Trophoblast cell (in vitro differentiated cells and primary cell): ENCODE results near the gene DDOST.

ENCODE experiments used
- DNase-seq, 2 donors: peaks; one replicate each; pipeline ENCODE4 v3.0.0-alpha.2; 2016
- H2AFZ ChIP-seq: 2 replicates; pipeline ENCODE4 v1.6.1; 2013; ENCODE audit warnings: low read length, moderate library complexity, mild to moderate bottlenecking; ENCODE audit not compliant: insufficient read depth, poor library complexity
- H2AK5ac ChIP-seq: 2 replicates; pipeline ENCODE4 v1.6.1; 2013; ENCODE audit warnings: mild to moderate bottlenecking, low read length
- H2BK120ac ChIP-seq: 2 replicates; pipeline ENCODE4 v1.6.1; 2013; ENCODE audit warnings: low read length, mild to moderate bottlenecking, moderate library complexity; ENCODE audit not compliant: insufficient read depth, poor library complexity
- H2BK12ac ChIP-seq: 2 replicates; pipeline ENCODE4 v1.6.1; 2013; ENCODE audit warnings: mild to moderate bottlenecking, low read length, moderate library complexity
- H2BK5ac ChIP-seq: 2 replicates; pipeline ENCODE4 v1.6.1; 2013; ENCODE audit warnings: low read length, low read depth, moderate library complexity, mild to moderate bottlenecking; ENCODE audit not compliant: poor library complexity
- H3K14ac ChIP-seq: 2 replicates; pipeline ENCODE4 v1.6.1; 2013; ENCODE audit warnings: mild to moderate bottlenecking, low read length
- H3K18ac ChIP-seq: 2 replicates; pipeline ENCODE4 v1.6.1; 2013; ENCODE audit warnings: mild to moderate bottlenecking, low read length
- H3K23ac ChIP-seq: 2 replicates; pipeline ENCODE4 v1.6.1; 2013; ENCODE audit warnings: low read length
- H3K27ac ChIP-seq: 2 replicates; pipeline ENCODE4 v1.5.1; 2013; ENCODE audit warnings: low read depth, mild to moderate bottlenecking, inconsistent platforms, low read length, moderate library complexity
- H3K27me3 ChIP-seq: 2 replicates; pipeline ENCODE4 v1.6.1; 2013; ENCODE audit warnings: inconsistent platforms, mild to moderate bottlenecking, low read length, moderate library complexity; ENCODE audit not compliant: insufficient read depth
- H3K36me3 ChIP-seq, 2 experiments: 1 replicate in 1 of 2; 2 replicates in 1 of 2; pipeline ENCODE4 v1.6.1; 2013; ENCODE audit warnings: low read length in 2 of 2, mild to moderate bottlenecking in 2 of 2, moderate library complexity in 1 of 2; ENCODE audit not compliant: insufficient read depth in 2 of 2, control insufficient read depth in 1 of 2
- H3K4ac ChIP-seq: 2 replicates; pipeline ENCODE4 v1.6.1; 2013; ENCODE audit warnings: low read depth, mild to moderate bottlenecking, low read length, moderate library complexity
- H3K4me1 ChIP-seq, 2 experiments: 1 replicate in 1 of 2; 2 replicates in 1 of 2; pipeline ENCODE4 v1.6.1; 2013; ENCODE audit warnings: low read length in 2 of 2, mild to moderate bottlenecking in 2 of 2, moderate library complexity in 1 of 2; ENCODE audit not compliant: insufficient read depth in 2 of 2, control insufficient read depth in 1 of 2
- H3K4me2 ChIP-seq: 2 replicates; pipeline ENCODE4 v1.6.1; 2013; ENCODE audit warnings: inconsistent platforms, mild to moderate bottlenecking, low read length, moderate library complexity
- H3K4me3 ChIP-seq: 2 replicates; pipeline ENCODE4 v1.5.1; 2013; ENCODE audit warnings: mild to moderate bottlenecking, low read depth, low read length, inconsistent platforms
- H3K79me1 ChIP-seq: one replicate; pipeline ENCODE4 v1.6.1; 2013; ENCODE audit warnings: low read length
- H3K79me2 ChIP-seq: 2 replicates; pipeline ENCODE4 v1.6.1; 2013; ENCODE audit warnings: low read length, mild to moderate bottlenecking; ENCODE audit not compliant: control insufficient read depth, insufficient read depth, poor library complexity
- H3K9ac ChIP-seq: 2 replicates; pipeline ENCODE4 v1.6.1; 2013; ENCODE audit warnings: mild to moderate bottlenecking, low read length
- H3K9me3 ChIP-seq: 2 replicates; pipeline ENCODE4 v1.6.1; 2013; ENCODE audit warnings: low read depth, mild to moderate bottlenecking, control low read depth, inconsistent platforms, low read length; ENCODE audit not compliant: insufficient read depth
- H4K12ac ChIP-seq: 2 replicates; pipeline ENCODE4 v1.6.1; 2013; ENCODE audit warnings: low read depth, mild to moderate bottlenecking, low read length, moderate library complexity
- H4K8ac ChIP-seq: 2 replicates; pipeline ENCODE4 v1.6.1; 2013; ENCODE audit warnings: low read depth, mild to moderate bottlenecking, low read length, moderate library complexity
- H4K91ac ChIP-seq: one replicate; pipeline ENCODE4 v1.6.1; 2013; ENCODE audit warnings: low read depth, mild to moderate bottlenecking, low read length, moderate library complexity
- WGBS: extraction: QIAGEN DNeasy Blood & Tissue Kit; methylation state at CpG from one replicate; pipeline ENCODE4 v1.1.7; 2013; ENCODE audit warnings: missing lambda C conversion rate; ENCODE audit not compliant: insufficient read length, insufficient coverage; ENCODE audit errors: extremely low coverage; 5-methylcytosine and 5-hydroxymethylcytosine counted together

DDOST gene

DNA sequence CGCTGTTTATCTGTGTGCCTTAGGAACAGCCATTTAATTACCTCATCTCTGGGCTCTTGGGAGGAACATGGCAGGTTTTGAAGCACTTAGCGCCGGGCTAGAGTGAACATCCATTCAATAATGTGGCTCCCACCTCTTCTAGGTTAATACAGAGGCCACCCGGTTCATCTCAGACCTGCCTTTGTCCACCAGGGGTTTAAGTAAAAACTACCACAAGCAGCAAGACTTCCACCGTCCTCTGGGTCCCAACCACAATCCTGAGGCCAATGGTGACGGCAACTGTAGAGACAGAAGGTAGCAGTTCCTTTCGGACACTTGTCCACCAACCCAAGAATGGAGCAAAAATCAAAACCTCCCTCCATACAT is 924 bp upstream of the DDOST start:
- no peak overlapping the region for H3K27ac ChIP-seq
- no peak overlapping the region for H3K14ac ChIP-seq
- peak overlapping the region; percentile 95 for H4K8ac ChIP-seq
- no peak overlapping the region for H2BK5ac ChIP-seq
- H3K4me1 ChIP-seq: peaks cover 7 to 11% of the 10 kb centered on the region in 2 experiments
- WGBS: no CpG with 5 or more reads among the region's 7 CpGs
- peak overlapping the region; percentile 70 for H4K12ac ChIP-seq
- H3K23ac ChIP-seq: no peak overlapping the region
- DNase-seq: no peak
- H3K4me3 ChIP-seq: peak overlapping the region; percentile 84
- H3K79me1 ChIP-seq: peaks cover 7% of the 10 kb centered on the region
- peak overlapping the region; percentile 55 for H2AFZ ChIP-seq
- peak overlapping the region; percentile 93 for H3K4me2 ChIP-seq
- no peak overlapping the region for H2BK12ac ChIP-seq
- peaks cover 4% of the 10 kb centered on the region for H3K9me3 ChIP-seq
- peaks cover 9% of the 10 kb centered on the region for H3K79me2 ChIP-seq
- no peak overlapping the region for H2BK120ac ChIP-seq
- H2AK5ac ChIP-seq: peak overlapping the region; percentile 40
- H3K18ac ChIP-seq: no peak overlapping the region
- H3K9ac ChIP-seq: peak overlapping the region; percentile 87
- H4K91ac ChIP-seq: peak overlapping the region; percentile 72
- H3K27me3 ChIP-seq: no peaks in the 10 kb centered on the region
- H3K36me3 ChIP-seq: peaks cover 7 to 13% of the 10 kb centered on the region in 2 experiments
- H3K4ac ChIP-seq: peak overlapping the region; percentile 1

DNA sequence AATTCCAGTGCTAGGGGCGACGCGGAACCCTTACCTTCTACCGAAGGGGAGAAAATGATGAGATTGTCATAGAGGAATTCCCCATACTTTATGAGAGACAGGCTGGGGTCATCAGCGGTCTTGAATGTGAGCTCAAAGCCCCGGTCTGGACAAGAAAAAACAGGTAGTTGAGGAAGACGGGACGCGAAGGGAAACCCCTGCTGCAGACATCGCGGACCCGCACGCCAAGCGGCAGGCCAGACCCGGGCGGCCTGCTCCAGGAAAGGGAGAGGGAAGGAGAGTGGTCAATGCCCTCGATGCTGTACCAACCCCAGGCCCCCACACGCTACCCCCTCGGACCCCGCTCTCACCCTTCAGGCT is 342 bp downstream of the DDOST start:
- peak overlapping the region; percentile 99 for H3K9ac ChIP-seq
- peaks cover 7 to 11% of the 10 kb centered on the region in 2 experiments for H3K4me1 ChIP-seq
- peak overlapping the region; percentile 76 for H2AFZ ChIP-seq
- peak overlapping the region; percentile 97 for H3K4me2 ChIP-seq
- H3K79me2 ChIP-seq: peaks cover 9% of the 10 kb centered on the region
- DNase-seq: peak; percentile 16 to 40
- H2BK12ac ChIP-seq: no peak overlapping the region
- H4K12ac ChIP-seq: peak overlapping the region; percentile 78
- peaks cover 7% of the 10 kb centered on the region for H3K79me1 ChIP-seq
- H3K18ac ChIP-seq: peak overlapping the region; percentile 62
- H3K36me3 ChIP-seq: peaks cover 14 to 23% of the 10 kb centered on the region in 2 experiments
- H3K27ac ChIP-seq: peak overlapping the region; percentile 27
- H4K8ac ChIP-seq: peak overlapping the region; percentile 89
- H3K4me3 ChIP-seq: peak overlapping the region; percentile 99
- H3K4ac ChIP-seq: peak overlapping the region; percentile 94
- H3K27me3 ChIP-seq: no peaks in the 10 kb centered on the region
- peak overlapping the region; percentile 50 for H2AK5ac ChIP-seq
- H3K14ac ChIP-seq: peak overlapping the region; percentile 65
- H3K23ac ChIP-seq: no peak overlapping the region
- H3K9me3 ChIP-seq: peaks cover 4% of the 10 kb centered on the region
- H4K91ac ChIP-seq: peak overlapping the region; percentile 84
- no CpG with 5 or more reads among the region's 20 CpGs for WGBS
- H2BK5ac ChIP-seq: no peak overlapping the region
- H2BK120ac ChIP-seq: peak overlapping the region; percentile 20

DNA sequence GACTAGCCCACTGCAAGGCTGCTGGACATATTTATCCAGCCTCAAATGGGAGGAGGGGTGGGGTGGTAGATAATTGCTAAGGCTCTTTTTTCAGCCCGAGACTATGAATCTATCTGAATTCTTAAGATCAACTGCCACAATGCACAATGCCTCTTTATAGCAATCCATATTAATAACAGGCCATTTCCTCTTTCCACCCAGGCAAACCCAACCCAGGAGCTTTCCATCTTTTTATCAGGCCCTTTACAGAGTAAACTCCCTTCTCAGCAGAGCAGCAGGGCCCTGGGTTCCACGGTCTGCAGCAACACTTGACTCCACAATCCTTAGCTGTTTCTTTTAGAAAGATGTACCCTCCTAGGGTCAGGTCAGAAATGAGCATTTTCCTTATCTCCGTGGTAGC is 806 bp downstream of the DDOST start:
- Histone ChIP-seq H3K9ac (peak overlapping the region; percentile 99), H3K79me2 (peaks cover 9% of the 10 kb centered on the region), H3K23ac (no peak overlapping the region), H3K4me2 (peak overlapping the region; percentile 97), H3K18ac (no peak overlapping the region), H3K4ac (peak overlapping the region; percentile 94), H2AK5ac (no peak overlapping the region), H3K27me3 (no peaks in the 10 kb centered on the region), H4K12ac (peak overlapping the region; percentile 35), H3K79me1 (peaks cover 7% of the 10 kb centered on the region), H3K4me1 (peaks cover 7 to 11% of the 10 kb centered on the region in 2 experiments), H3K27ac (no peak overlapping the region), H4K8ac (peak overlapping the region; percentile 89), H2BK12ac (no peak overlapping the region), H2BK120ac (no peak overlapping the region), H4K91ac (no peak overlapping the region), H3K4me3 (peak overlapping the region; percentile 99), H3K9me3 (peaks cover 4% of the 10 kb centered on the region), H2BK5ac (no peak overlapping the region), H3K14ac (peak overlapping the region; percentile 65), H3K36me3 (peaks cover 18 to 28% of the 10 kb centered on the region in 2 experiments), H2AFZ (no peak overlapping the region)
- no CpG with 5 or more reads among the region's 3 CpGs for WGBS
- DNase-seq: no peak

DNA sequence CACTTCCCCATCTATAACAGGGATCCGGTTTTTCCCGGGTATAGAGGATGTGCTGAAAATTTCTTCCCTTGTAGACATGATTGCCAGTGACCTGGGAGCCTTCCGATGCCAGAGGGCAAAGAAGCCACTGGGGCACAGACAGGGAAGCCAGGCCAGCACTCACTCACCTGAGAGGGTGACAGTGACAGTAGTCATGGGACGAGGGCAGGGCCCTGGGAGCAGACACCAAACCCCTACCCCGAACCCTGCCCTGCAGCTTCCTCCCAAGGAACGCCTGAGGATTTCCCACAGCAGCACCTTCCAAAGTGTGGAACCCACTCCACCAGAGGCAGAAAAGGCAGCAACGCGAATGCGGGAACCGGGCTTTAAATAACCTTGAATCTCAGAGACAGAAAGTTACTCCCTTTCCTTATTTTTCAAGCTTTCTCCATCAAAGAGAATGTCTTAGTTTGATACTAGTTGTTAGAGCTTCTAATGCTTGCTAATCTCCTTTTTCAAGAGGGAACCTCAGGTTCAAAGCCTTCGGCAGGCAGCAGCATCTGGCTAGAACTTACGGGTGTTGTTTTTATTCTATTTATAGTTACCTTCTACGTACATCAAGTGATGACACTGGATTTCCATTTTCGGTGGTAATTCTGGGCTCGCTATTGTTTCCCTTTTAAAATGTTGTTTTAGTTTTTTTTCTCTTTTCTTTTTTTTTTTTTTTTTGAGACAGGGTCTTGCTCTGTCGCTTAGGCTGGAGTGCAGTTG is 2.8 kb downstream of the DDOST start:
- Histone ChIP-seq H3K79me1 (peaks cover 7% of the 10 kb centered on the region), H3K79me2 (peaks cover 9% of the 10 kb centered on the region), H4K91ac (no peak overlapping the region), H3K36me3 (peaks cover 35 to 46% of the 10 kb centered on the region in 2 experiments), H2BK5ac (no peak overlapping the region), H3K4me1 (peaks cover 7 to 11% of the 10 kb centered on the region in 2 experiments), H3K27me3 (no peaks in the 10 kb centered on the region), H3K23ac (no peak overlapping the region), H3K4ac (no peak overlapping the region), H4K12ac (no peak overlapping the region), H2BK12ac (no peak overlapping the region), H3K18ac (no peak overlapping the region), H2AK5ac (no peak overlapping the region), H2BK120ac (no peak overlapping the region), H3K9me3 (peaks cover 2% of the 10 kb centered on the region), H3K27ac (no peak overlapping the region), H3K14ac (no peak overlapping the region), H3K9ac (no peak overlapping the region), H2AFZ (no peak overlapping the region), H3K4me3 (no peak overlapping the region), H3K4me2 (no peak overlapping the region), H4K8ac (no peak overlapping the region)
- WGBS: no CpG with 5 or more reads among the region's 16 CpGs
- DNase-seq: no peak
